ENCODE results near the gene SURF2.
A peak's percentile ranks its signal among the peaks of the same experiment; 100 is the strongest.

The SURF2 gene

DNA sequence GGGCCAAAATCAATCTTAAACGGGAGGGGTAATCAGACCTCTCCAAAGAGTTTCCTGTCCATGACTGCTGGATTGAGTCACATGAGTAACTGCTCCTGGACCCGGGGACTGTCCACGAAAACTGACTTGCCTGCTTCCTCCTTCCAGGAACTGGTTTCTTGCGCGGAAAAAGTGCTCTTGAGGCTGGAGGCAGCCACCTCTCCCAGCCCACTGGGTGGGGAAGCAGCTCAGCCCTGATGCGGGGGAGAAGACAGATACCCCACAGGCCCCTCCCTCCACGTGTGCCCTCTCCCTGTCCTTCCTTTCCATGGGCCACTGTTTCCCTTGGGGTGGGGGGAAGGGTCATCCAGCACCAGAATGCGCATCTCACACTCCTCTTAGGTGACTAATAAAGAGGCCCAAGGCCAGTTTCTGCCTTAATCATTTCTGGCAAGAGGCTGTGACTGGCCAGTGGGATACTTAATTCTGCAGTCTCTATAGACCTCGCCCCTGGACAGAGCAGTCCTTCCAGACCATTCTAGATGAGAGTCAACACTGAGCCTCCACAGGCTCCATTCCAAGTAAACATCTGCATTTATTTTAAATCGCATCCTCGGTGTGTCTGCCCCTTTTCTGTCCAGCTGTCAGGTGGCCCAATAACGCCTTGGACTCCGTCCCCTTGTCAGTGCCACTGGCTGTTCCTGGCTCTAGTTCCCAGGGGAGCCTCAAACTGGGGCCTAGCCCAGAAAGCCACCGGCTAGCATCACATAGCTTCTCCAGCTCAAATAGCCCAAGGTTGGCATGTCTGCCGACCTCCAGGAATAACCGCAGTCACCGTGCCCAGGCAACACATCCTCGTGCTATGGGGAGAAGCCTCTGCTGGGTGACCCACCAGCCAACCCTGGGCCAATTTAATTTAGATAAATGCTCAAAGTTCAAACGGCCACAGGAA is 49.4 kb downstream of the SURF2 start:
- DNase-seq, result no peak

DNA sequence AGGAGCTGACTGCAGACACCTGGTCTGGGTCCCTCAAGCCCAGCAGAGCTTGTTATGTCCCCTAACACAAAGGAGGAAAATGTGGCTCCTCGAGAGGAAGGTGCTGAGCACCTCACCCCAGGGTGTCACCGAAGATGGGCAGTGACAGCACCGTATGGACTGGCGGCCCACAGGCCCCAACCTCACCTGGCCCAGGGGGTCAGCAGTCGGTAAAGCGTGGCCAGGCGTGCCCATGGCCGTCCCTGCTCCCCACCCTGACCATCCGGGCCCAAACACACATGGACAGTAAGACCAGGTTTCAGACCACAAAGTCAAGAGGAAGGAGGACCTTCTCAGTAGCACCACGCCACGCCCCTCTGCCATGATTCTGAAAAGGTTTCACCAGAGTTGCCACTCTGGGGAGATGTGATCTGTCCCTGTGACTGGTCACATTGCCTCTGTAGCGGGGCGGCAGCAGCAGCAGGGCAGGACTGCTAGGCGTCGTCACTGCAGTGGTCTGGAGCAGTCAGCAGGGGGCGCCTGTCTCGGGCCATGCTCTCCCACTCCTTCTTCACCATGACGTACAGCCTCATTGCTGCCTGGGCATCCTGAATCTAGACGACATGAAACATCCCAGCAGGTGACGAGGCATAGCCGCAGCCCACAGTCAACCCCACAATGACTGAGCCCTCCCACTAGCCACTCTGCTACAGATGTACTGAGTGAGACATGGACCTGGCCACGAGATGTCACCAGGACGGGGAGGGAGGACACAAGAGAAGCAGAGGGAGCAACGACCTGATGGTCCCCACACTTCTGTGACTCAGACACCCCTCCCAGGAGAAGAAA is 50.3 kb downstream of the SURF2 start:
- DNase-seq, result peak; percentile 85

DNA sequence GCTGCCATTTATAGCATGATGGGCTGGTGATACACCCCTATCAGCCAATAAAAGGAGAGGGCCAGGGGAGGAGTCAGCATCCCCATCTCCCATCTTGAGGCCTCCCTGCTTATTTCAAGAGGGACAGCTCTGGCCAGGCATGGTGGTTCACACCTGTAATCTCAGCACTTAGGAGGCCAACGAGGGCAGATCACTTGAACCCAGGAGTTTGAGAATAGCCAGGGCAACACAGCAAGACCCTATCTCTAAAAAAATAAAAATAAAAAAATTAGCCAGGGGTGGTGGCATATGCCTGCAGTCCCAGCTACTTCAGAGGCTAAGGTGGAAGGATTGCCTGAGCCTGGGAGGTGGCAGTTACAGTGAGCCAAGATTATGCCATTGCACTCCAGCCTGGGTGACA is 51.7 kb downstream of the SURF2 start:
- no peak for DNase-seq

Data from CD4-positive, alpha-beta T cell treated with Interleukin-17A for 1 hour (primary cell).